Dendritic cell treated with granulocyte-macrophage colony-stimulating factor and Interleukin-4, amounts not matched to agents 40 ng/mL and 50 ng/mL, for 4 days (primary cell): Measurements from ENCODE around the gene RBM28.

Experiments
- H3K27ac Mint-ChIP-seq: one replicate; pipeline ENCODE4 v1.8.0; 2022; ENCODE audit warnings: mild to moderate bottlenecking, mixed read lengths
- H3K27me3 Mint-ChIP-seq: one replicate; pipeline ENCODE4 v1.8.0; 2022; ENCODE audit warnings: mild to moderate bottlenecking, mixed read lengths
- H3K36me3 Mint-ChIP-seq: one replicate; pipeline ENCODE4 v1.8.0; 2022; ENCODE audit warnings: low read depth, mixed read lengths
- H3K4me1 Mint-ChIP-seq: one replicate; pipeline ENCODE4 v1.8.0; 2022; ENCODE audit warnings: low read depth, mixed read lengths
- H3K4me3 Mint-ChIP-seq: one replicate; pipeline ENCODE4 v1.8.0; 2022; ENCODE audit warnings: mild to moderate bottlenecking, moderate library complexity, mixed read lengths
- H3K9me3 Mint-ChIP-seq: one replicate; pipeline ENCODE4 v1.8.0; 2022; ENCODE audit warnings: mixed read lengths
- intact Hi-C: fragments of 100-400 bp; cut with micrococcal nuclease; formaldehyde crosslinking; loops from one replicate; pipeline ENCODE4 v1.15.0; 2022

Gene RBM28

DNA sequence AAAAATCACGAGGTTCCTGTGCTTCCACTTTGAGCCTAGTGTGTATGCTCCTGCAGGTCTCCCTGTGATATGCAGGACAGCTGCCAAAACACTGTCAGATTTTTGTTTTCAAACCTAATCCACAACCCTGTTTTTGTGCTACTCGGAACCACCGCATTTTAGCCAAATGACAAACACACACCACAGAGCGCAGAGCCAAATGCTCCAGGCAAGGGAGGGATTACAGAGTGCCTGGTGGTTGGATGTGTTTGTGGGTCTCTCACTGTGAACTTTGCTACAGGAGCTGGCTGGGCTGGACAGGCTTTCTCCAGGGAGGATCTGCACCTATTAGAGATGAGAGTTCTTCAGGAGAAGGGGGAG lies 5.7 kb upstream of the RBM28 start:
- intact Hi-C loops = loop anchor here (10.0 kb wide), 1 partner anchor 105 kb away; the partner anchor contains the start of gene HILPDA
- Mint-ChIP-seq H3K9me3 (no peaks in the 10 kb centered on the region), H3K4me3 (no peak overlapping the region), H3K27ac (no peak overlapping the region), H3K36me3 (no peaks in the 10 kb centered on the region), H3K4me1 (peaks cover 5% of the 10 kb centered on the region), H3K27me3 (peaks cover 52% of the 10 kb centered on the region)

DNA sequence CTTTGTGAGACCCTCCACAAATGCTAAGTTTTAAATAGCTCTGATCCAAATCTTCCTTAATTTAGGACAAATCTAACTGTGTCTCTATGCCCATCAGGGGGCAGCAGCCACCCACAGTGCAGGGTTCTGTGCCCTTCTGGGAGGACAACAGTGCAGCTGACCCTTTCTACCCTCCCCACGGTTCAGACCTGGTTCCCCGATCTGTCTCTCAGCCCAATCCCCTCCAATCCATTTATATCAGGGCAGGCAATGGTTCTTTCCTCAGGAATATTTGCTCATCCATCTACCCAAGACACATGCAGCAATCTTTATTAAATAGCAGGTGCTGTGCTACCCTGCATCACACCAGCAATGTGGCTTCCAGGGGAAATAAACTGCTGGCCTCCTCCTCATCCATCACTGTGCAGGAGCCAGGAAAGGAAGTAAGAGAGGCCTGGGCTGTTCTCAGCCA lies 4.0 kb upstream of the RBM28 start:
- intact Hi-C loops = loop anchor here (1.0 to 10.0 kb wide), 3 partner anchors 40 to 107 kb away; partner anchors contain the start of gene HILPDA
- peaks cover 4% of the 10 kb centered on the region for H3K36me3 Mint-ChIP-seq
- H3K4me1 Mint-ChIP-seq = peaks cover 6% of the 10 kb centered on the region
- H3K27ac Mint-ChIP-seq = no peak overlapping the region
- H3K27me3 Mint-ChIP-seq = peaks cover 36% of the 10 kb centered on the region
- no peaks in the 10 kb centered on the region for H3K9me3 Mint-ChIP-seq
- H3K4me3 Mint-ChIP-seq = no peak overlapping the region

DNA sequence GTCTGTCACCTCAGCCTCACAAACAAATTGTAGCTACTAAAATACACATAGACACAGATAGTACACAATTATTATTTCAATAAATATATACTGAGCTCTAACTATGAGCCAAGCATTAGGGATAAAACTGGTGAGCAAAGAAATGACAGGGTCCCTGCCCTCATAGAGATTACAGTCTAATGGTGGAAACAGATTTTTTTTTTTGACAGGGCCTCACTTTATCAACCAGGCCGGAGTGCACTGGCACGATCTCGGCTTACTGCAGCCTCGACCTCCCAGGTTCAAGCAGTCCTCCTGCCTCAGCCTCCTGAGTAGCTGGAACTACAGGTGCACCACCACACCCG lies 695 bp upstream of the RBM28 start:
- Mint-ChIP-seq H3K4me3 (no peak overlapping the region), H3K27ac (no peak overlapping the region), H3K9me3 (no peaks in the 10 kb centered on the region), H3K4me1 (peaks cover 14% of the 10 kb centered on the region), H3K36me3 (peaks cover 13% of the 10 kb centered on the region), H3K27me3 (peaks cover 12% of the 10 kb centered on the region)
- intact Hi-C loops = loop anchor here (5.0 to 10.0 kb wide), 3 partner anchors 110 to 757 kb away; partner anchors contain the start of genes ARF5, GCC1, HILPDA and METTL2B

DNA sequence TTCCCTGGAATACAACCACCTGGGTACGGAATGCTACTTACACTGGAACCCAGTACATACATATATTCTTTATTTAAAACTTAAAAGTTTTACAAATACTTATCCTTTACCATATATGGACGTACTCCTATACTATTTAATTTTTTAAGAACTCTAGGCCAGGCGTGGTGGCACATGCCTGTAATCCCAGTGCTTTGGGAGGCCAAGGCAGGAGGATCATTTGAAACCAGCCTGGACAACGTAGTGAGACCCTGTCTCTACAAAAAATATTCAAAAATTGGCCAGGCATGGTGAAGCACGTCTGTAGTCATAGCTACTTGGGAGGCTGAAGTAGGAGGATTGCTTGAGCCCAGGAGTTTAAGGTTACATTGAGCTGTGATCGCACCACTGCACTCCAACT lies 2.0 kb downstream of the RBM28 start:
- no peak overlapping the region for H3K27ac Mint-ChIP-seq
- H3K4me1 Mint-ChIP-seq = peaks cover 14% of the 10 kb centered on the region
- H3K9me3 Mint-ChIP-seq = no peaks in the 10 kb centered on the region
- H3K36me3 Mint-ChIP-seq = peaks cover 40% of the 10 kb centered on the region
- no peaks in the 10 kb centered on the region for H3K27me3 Mint-ChIP-seq
- H3K4me3 Mint-ChIP-seq = no peak overlapping the region
- intact Hi-C loops = loop anchor here (5.0 to 10.0 kb wide), 3 partner anchors 113 to 754 kb away; partner anchors contain the start of genes ARF5, GCC1, HILPDA and METTL2B

DNA sequence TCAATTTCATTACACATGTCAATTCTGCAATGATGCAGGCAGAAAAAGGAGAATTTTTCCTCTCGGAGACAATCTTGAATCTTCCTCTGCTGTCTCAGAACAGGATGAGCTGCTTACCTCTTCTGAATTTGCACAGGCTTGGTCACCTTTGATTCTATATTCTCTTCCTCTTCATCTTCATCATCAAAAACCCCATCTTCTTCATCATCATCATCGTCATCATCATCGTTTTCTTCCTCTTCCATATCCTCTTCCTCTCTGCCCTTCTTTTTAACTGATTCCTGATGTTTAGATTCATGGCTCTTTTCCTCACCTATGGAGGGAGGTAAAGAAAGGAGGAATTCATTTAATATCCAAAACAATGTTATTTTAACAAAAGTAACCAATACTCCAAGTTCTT lies 8.0 kb downstream of the RBM28 start:
- H3K27ac Mint-ChIP-seq = no peak overlapping the region
- intact Hi-C loops = no loop called here
- no peak overlapping the region for H3K4me3 Mint-ChIP-seq
- no peaks in the 10 kb centered on the region for H3K4me1 Mint-ChIP-seq
- no peaks in the 10 kb centered on the region for H3K9me3 Mint-ChIP-seq
- H3K27me3 Mint-ChIP-seq = no peaks in the 10 kb centered on the region
- H3K36me3 Mint-ChIP-seq = peaks cover 90% of the 10 kb centered on the region

DNA sequence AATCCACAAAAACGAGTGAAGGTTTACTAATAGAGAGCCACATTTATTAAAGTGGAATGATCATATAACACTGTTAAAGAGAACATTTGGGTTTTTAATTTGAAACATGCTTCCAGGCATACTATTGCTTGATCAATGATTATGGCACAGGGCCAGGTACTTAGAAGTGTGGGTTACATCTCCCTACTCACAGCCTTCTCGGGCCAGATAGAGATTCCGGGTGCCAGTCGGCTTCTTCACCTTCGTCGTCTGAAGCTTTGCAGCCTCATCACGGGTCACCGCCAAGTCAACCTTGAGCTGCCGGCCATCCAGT lies 19.4 kb downstream of the RBM28 start:
- peaks cover 94% of the 10 kb centered on the region for H3K36me3 Mint-ChIP-seq
- no peaks in the 10 kb centered on the region for H3K27me3 Mint-ChIP-seq
- no peaks in the 10 kb centered on the region for H3K4me1 Mint-ChIP-seq
- intact Hi-C loops = loop anchor here (5.0 kb wide), 1 partner anchor 617 kb away; no protein-coding TSS in a partner anchor
- H3K9me3 Mint-ChIP-seq = no peaks in the 10 kb centered on the region
- no peak overlapping the region for H3K4me3 Mint-ChIP-seq
- no peak overlapping the region for H3K27ac Mint-ChIP-seq

DNA sequence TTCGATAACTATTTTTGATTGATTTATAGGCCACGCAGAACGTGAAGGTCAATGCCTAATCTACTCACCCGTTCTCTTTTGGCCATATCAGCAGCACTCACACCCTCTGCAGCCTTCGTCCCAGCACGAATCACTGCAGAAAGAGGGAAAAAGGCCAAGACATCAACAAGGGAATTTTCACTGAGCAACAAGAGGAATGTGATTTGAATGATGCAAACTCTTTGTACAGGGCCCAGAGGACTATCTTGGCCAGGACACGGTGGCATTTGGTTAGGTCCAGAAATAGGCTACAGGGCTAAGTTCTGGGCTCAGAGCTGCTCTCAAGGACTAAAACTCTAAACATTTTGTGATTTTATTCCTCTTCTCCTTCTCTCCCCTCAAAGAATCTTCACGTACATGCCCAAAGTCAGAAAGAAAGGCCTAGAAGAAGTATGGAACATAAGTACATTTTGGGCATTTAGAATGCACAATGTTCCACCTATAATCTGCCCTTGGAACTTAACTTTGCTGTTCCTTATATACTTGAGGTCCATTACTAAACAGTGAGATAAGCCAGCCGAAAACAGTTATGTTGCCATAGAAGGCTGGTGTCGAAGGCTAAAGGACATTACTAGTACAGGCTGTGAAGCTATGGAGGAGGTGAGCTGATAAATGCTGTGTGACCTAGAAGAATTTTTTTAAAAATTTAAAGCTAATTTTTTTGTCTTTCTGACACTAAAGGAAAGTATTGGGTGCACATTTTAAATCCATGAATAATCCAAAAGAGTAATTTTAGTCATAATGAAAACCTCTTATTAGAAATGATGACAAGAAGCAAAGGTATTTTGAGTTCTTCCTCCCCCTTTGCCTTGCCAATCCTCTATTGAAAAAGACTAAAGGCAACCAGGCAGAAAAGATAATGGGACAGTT lies 20.0 kb downstream of the RBM28 start:
- Mint-ChIP-seq H3K4me1 (no peaks in the 10 kb centered on the region), H3K4me3 (no peak overlapping the region), H3K27ac (no peak overlapping the region), H3K27me3 (no peaks in the 10 kb centered on the region), H3K36me3 (peaks cover 94% of the 10 kb centered on the region), H3K9me3 (no peaks in the 10 kb centered on the region)
- intact Hi-C loops = loop anchor here (5.0 kb wide), 1 partner anchor 616 kb away; no protein-coding TSS in a partner anchor

DNA sequence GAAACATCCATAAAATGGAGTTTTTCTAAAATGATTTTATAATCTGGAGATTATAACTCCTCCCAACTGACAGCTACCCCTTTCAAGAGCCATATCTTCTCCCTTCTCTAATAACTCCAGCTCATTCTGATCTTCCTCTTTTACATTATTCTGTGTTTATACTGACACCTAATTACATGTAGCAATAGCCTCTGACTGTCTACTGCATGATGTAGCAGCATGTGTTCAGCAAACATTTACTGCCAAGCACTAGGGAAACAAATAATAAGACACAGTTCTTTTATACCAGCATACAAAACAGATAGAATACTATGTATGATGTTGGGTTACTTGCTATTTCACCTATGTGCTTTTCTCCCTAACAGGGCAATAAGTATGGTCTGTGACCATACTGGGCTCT lies 20.7 kb downstream of the RBM28 start:
- Mint-ChIP-seq H3K4me1 (no peaks in the 10 kb centered on the region), H3K27ac (no peak overlapping the region), H3K36me3 (peaks cover 94% of the 10 kb centered on the region), H3K9me3 (no peaks in the 10 kb centered on the region), H3K27me3 (no peaks in the 10 kb centered on the region), H3K4me3 (no peak overlapping the region)
- intact Hi-C loops = loop anchor here (5.0 kb wide), 1 partner anchor 616 kb away; no protein-coding TSS in a partner anchor

DNA sequence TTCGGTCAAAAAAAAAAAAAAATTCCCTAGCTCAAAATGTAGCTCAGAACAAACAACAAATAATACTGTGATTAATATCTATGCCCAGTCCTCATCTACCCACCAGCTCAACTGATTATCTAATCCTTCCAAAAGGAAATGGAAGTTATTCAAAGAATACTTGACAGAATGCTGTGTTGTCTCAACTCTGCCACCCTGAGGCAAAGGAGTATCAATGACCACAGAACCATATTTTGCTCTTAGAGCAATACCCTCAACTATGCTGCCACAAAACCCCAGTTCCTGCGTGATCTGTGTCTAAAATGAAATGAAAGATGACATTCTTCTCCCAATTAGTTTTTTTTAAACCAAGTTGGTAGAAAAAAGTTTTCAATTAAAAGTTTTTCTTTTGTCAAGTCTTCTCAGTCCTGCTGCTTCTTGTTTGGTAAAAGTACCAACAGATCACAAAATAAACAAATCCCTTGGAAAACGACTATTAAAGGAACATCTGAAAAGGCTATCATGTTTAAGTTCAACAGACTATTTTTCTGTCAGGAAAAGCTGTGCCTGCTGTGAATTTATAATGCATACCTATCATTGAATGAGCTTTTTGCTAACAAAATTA lies 21.6 kb downstream of the RBM28 start:
- Mint-ChIP-seq H3K4me1 (no peaks in the 10 kb centered on the region), H3K4me3 (no peak overlapping the region), H3K36me3 (peaks cover 94% of the 10 kb centered on the region), H3K9me3 (no peaks in the 10 kb centered on the region), H3K27me3 (no peaks in the 10 kb centered on the region), H3K27ac (no peak overlapping the region)
- intact Hi-C loops = loop anchor here (5.0 kb wide), 1 partner anchor 615 kb away; no protein-coding TSS in a partner anchor

DNA sequence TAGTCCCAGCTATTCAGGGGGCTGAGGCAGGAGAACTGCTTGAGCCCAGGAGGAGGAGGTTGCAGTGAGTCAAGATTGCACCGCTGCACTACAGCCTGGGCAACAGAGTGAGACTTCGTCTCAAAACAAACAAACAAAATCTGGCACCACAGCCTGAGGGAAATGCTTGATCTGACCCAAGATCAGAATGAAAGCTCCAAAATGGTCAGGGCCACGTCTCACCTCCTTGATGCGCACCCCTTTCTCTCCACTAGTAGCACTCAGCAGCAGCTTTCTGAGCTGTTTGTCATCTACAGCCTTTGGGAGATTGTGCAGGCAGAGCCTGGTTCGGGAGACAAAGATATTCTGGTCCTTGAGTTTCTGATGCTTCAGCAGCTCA lies 22.7 kb downstream of the RBM28 start:
- H3K36me3 Mint-ChIP-seq = peaks cover 98% of the 10 kb centered on the region
- no peak overlapping the region for H3K4me3 Mint-ChIP-seq
- H3K27ac Mint-ChIP-seq = no peak overlapping the region
- H3K4me1 Mint-ChIP-seq = no peaks in the 10 kb centered on the region
- H3K9me3 Mint-ChIP-seq = no peaks in the 10 kb centered on the region
- intact Hi-C loops = loop anchor here (5.0 kb wide), 1 partner anchor 614 kb away; no protein-coding TSS in a partner anchor
- no peaks in the 10 kb centered on the region for H3K27me3 Mint-ChIP-seq

DNA sequence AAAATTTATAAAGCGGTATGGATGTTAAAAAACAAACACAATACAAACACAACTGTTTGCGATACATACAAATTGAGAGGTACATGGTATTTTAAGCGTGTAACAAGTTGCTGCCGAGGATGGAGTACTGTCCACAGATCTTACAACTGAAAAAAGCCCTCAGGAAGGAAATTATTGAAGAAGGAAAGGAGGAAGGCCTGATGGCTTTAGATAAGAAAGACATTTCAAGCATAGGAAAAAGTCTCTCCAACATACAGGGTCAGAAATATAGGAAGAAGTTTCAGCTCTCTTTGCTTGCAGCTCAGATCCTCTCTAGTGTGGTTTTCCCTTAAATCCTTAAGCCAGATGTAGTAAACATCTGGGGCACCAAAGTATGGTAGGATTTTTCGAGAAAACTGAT lies 25.0 kb downstream of the RBM28 start:
- intact Hi-C loops = no loop called here
- H3K27ac Mint-ChIP-seq = no peak overlapping the region
- H3K27me3 Mint-ChIP-seq = no peaks in the 10 kb centered on the region
- H3K4me1 Mint-ChIP-seq = no peaks in the 10 kb centered on the region
- no peaks in the 10 kb centered on the region for H3K9me3 Mint-ChIP-seq
- H3K4me3 Mint-ChIP-seq = no peak overlapping the region
- peaks cover 98% of the 10 kb centered on the region for H3K36me3 Mint-ChIP-seq

DNA sequence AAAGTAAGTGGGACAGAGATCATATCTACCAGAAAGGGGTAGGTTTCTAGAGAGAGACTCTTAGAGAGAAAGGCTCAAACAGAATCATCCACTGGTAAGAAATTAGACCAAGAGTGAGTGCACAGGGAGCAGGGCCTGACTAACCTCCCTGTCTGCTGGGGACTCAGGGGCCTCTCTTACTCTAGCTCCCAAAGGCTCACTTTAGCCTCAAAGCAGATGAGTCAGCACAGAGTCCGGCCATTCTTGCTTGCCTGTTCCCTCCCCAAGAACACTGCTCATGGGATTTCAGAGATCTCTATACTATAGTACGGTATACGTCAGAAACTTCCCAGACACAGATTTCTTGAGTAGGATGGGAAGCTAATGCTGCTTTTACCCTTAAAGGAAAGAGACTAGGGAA lies 32.7 kb downstream of the RBM28 start:
- Mint-ChIP-seq H3K36me3 (peaks cover 100% of the 10 kb centered on the region), H3K27ac (no peak overlapping the region), H3K27me3 (no peaks in the 10 kb centered on the region), H3K9me3 (no peaks in the 10 kb centered on the region), H3K4me1 (no peaks in the 10 kb centered on the region), H3K4me3 (no peak overlapping the region)
- intact Hi-C loops = no loop called here

DNA sequence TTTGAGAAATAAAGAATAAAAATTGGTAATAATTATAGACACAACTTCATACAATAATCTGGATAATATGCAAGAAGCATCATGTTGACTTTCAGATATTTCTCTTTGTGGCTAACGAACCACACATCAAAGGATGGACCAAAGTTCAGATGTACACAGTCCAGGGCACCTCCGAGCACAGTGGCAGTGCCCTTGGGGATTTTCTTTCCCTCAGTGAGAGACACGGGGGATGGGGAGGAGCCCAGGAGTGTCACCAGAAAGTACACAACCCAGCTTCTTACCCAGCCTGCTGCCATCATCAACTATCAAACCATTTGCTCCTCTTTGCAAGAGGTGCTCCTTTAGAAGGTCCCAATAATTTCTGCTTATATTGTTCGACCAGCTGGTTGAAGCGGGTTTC lies 33.2 kb downstream of the RBM28 start:
- Mint-ChIP-seq H3K36me3 (peaks cover 100% of the 10 kb centered on the region), H3K27ac (no peak overlapping the region), H3K4me1 (no peaks in the 10 kb centered on the region), H3K4me3 (no peak overlapping the region), H3K27me3 (no peaks in the 10 kb centered on the region), H3K9me3 (no peaks in the 10 kb centered on the region)
- intact Hi-C loops = no loop called here

DNA sequence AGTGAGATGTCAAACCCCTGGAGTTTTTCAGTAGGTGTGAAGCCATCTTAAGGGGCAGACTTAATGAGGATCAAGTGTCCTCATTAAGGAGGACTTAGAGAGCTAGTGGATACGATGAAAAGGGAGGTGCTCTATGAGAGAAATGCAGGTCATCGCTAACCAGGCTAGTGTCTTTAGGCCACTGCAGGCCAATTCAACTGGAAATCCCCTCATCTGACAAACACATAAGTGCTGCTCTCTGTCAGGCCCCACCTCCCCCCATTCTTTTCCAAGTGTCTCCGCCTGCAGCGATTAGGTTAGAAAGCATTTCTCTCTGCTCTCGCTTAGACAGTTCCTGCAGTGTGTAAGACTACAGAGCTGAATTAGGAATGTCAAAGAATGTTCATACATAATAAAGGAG lies 33.7 kb downstream of the RBM28 start:
- Mint-ChIP-seq H3K9me3 (no peaks in the 10 kb centered on the region), H3K27ac (no peak overlapping the region), H3K36me3 (peaks cover 100% of the 10 kb centered on the region), H3K4me1 (no peaks in the 10 kb centered on the region), H3K27me3 (no peaks in the 10 kb centered on the region), H3K4me3 (no peak overlapping the region)
- intact Hi-C loops = no loop called here
